ENCODE measurements around the gene ANXA7.

The ANXA7 gene

GRCh38 chr10:73444457-73444856, 30.6 kb upstream of the ANXA7 start:
- no peak for TF ChIP-seq CTCF (IDR thresholded peaks at IDR 0.05)

DNA sequence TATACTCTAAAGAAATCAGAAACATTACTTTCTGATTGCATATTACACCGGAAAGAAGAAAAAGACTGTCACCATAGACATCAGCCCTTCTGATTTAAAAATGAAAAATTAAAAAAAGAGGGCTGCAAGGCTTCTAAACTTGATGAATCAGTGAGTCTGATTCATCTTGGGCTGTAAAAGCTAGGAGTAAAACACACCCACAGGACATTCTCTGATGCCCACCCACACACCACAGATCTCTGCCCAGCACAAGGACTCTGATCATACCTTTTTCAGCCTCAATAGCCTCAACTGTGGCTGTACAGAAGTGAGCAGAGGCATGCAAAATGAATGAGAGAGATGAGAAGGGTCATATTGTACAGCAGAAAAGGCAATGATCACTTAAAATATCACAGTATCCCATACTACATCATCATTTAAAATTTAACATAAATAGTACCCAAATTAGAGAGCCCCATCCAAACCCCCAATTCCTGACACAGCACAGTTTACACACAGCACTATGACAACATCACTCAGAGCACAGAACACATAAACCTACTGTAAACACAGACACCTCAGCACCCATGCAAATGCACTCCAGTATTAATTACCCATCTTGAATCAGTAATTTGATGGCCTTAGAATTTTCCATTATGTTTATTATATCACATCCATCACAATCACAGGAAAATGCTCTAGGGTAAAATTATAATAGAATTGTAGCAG, 25.9 kb upstream of the ANXA7 start:
- TF ChIP-seq CTCF (IDR thresholded peaks at IDR 0.05): no peak

GRCh38 chr10:73439055-73439454, 25.2 kb upstream of the ANXA7 start:
- no peak for TF ChIP-seq CTCF (IDR thresholded peaks at IDR 0.05)

- TF ChIP-seq CTCF (IDR thresholded peaks at IDR 0.05): no peak
Observed at GRCh38 chr10:73433538-73433867, 19.6 kb upstream of the ANXA7 start, which contains the start of gene MSS51. MSS51 (minus strand) TSS chr10:73433561; CDS start chr10:73428284, 5,277 bp downstream.

DNA sequence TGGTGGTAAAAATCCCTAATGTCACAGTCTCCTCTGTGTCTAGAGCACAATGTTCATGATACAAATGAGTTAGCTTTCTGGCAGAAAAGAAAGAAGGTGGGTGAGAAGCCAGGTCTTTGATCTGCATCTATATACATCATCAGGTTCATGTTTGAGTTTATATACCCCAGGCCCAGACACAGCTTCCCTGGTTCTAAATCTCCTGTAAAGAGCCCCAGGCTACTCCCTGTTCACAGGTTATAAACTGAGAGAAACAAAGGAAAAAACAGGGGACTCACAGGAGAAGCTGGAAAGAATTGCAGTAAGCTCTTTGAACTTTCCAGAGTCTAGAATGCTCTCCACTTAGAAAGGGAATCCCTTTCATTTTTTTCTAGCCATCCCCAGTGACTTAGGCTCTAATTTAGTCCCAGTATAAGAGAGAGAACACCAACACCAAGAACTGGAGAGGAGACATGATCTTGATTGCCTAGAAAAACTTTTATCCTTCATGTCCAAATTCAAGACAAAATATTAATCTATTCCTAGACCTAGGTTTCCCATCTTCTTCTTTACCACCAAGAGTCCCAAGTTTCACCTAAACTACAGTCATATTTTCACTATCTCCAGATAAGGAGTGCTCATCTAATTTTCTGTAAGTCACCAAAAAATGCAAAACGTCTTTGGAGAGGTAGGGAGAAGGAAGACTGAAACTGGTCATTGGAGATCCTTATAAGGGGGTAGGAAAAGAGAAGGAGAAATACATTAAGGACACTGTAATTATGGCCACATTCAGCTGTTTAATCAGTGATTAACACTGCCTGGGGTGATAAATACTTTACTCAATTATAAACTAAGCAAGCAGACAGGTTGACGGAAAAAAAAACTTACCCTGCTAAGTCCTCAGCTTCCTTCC, 19.0 kb upstream of the ANXA7 start:
- no peak for TF ChIP-seq CTCF (IDR thresholded peaks at IDR 0.05)

- no peak for TF ChIP-seq CTCF (IDR thresholded peaks at IDR 0.05)
Observed at GRCh38 chr10:73426318-73426717, 12.5 kb upstream of the ANXA7 start.

GRCh38 chr10:73424478-73424877, 10.6 kb upstream of the ANXA7 start:
- no peak for TF ChIP-seq CTCF (IDR thresholded peaks at IDR 0.05)
